Measurements from ENCODE around the gene TAPT1.

DNA sequence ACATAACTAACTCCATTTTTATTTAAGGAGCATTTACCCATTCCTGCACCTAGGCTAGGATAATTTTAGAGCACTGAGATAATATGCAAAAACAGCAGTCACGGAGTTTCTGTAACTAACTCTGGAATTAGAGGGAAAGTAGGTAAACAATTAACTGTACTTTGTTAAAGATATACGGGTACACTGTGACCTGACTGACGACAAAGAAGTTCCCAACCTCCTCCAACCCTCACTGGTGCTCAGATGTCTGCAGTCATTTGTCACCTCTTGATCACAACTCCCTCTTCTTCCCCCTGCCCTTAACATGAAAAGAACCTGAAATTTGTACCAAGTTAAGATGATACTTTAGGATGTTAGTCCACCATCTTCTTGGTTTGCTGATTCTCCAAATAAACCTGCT is 42.0 kb upstream of the TAPT1 start:
- no peak for TF ChIP-seq POLR2AphosphoS5 (IDR thresholded peaks at IDR 0.05)
- no peak for TF ChIP-seq POLR2A (IDR thresholded peaks at IDR 0.05)
- TF ChIP-seq, protein P1, sequence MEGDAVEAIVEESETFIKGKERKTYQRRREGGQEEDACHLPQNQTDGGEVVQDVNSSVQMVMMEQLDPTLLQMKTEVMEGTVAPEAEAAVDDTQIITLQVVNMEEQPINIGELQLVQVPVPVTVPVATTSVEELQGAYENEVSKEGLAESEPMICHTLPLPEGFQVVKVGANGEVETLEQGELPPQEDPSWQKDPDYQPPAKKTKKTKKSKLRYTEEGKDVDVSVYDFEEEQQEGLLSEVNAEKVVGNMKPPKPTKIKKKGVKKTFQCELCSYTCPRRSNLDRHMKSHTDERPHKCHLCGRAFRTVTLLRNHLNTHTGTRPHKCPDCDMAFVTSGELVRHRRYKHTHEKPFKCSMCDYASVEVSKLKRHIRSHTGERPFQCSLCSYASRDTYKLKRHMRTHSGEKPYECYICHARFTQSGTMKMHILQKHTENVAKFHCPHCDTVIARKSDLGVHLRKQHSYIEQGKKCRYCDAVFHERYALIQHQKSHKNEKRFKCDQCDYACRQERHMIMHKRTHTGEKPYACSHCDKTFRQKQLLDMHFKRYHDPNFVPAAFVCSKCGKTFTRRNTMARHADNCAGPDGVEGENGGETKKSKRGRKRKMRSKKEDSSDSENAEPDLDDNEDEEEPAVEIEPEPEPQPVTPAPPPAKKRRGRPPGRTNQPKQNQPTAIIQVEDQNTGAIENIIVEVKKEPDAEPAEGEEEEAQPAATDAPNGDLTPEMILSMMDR (IDR thresholded peaks at IDR 0.05): no peak
